ENCODE results near the gene MBD5. TPM values are rescaled to one million over a fixed set of nuclear protein-coding genes. Genes with fewer than 3 reads are reported as not detected.

The MBD5 gene
- total RNA-seq, 1 donor from 2014 or later: 42.1 TPM

GRCh38 chr2:148231858-148232257, 211.0 kb downstream of the MBD5 start:
- no peaks in the 10 kb centered on the region for H3K36me3 ChIP-seq
- no peaks in the 10 kb centered on the region for H3K4me1 ChIP-seq
- intact Hi-C loops (cut with DNase I): no loop called here
- DNase-seq (no peak), ATAC-seq (no peak)
- H3K27me3 ChIP-seq: no peaks in the 10 kb centered on the region
- H3K9me3 ChIP-seq: no peaks in the 10 kb centered on the region
- H3K27ac ChIP-seq: no peak overlapping the region
- no peak overlapping the region for H3K4me3 ChIP-seq
- TF ChIP-seq CTCF (IDR thresholded peaks at IDR 0.05): no peak

GRCh38 chr2:148234143-148234542, 213.3 kb downstream of the MBD5 start:
- H3K4me1 ChIP-seq: no peaks in the 10 kb centered on the region
- no peak overlapping the region for H3K27ac ChIP-seq
- DNase-seq (no peak), ATAC-seq (no peak)
- no peaks in the 10 kb centered on the region for H3K9me3 ChIP-seq
- H3K27me3 ChIP-seq: no peaks in the 10 kb centered on the region
- peaks cover 8% of the 10 kb centered on the region for H3K36me3 ChIP-seq
- TF ChIP-seq CTCF (IDR thresholded peaks at IDR 0.05): no peak
- intact Hi-C loops (cut with DNase I): no loop called here
- H3K4me3 ChIP-seq: no peak overlapping the region

- no peak for DNase-seq
- no peak for TF ChIP-seq CTCF (IDR thresholded peaks at IDR 0.05)
- Histone ChIP-seq H3K36me3 (peaks cover 8% of the 10 kb centered on the region), H3K27ac (no peak overlapping the region), H3K27me3 (no peaks in the 10 kb centered on the region), H3K9me3 (no peaks in the 10 kb centered on the region), H3K4me3 (no peak overlapping the region), H3K4me1 (no peaks in the 10 kb centered on the region)
- ATAC-seq: no peak
- intact Hi-C loops (cut with DNase I): no loop called here
Measured at GRCh38 chr2:148237911-148238310, 217.0 kb downstream of the MBD5 start.

DNA sequence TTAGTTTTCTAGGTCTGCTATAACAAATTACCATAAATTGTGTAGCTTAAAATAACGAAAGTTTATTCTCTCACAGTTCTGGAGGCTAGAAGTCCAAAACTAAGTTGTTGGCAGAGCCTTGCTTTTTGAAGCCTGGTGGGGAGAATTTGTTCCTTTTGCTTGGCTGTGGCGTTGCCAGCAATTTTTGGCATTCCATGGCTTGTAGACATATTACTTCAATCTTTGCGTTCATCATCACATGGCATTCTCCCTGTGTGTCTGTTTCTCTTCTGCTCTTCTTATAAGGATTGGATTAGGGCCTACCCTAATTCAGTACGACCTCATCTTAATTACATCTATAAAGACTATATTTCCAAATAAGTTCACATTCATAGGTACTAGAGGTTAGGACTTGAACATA, 217.7 kb downstream of the MBD5 start:
- no peak for ATAC-seq
- H3K27ac ChIP-seq: no peak overlapping the region
- no peaks in the 10 kb centered on the region for H3K9me3 ChIP-seq
- H3K4me1 ChIP-seq: no peaks in the 10 kb centered on the region
- peaks cover 8% of the 10 kb centered on the region for H3K36me3 ChIP-seq
- DNase-seq: no peak
- no peak for TF ChIP-seq CTCF (IDR thresholded peaks at IDR 0.05)
- no peaks in the 10 kb centered on the region for H3K27me3 ChIP-seq
- intact Hi-C loops (cut with DNase I): no loop called here
- no peak overlapping the region for H3K4me3 ChIP-seq

DNA sequence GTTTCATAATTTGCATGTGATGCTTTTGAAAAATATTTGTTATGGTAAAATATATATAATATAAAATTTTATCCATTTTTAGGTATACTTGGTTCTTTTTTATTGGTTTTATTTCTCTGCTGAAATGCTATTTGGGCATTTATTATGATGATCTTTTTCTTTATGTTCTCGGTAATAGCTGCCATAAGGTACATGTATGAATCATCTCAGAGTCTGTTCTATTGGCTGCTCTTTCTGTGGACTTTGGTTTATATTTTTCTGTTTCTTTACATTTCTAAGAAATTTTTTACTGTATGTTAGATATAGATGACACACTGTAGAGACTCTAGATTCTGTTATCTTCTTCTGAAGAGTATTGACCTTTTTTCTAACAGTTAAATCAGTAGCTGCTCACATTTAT, 219.9 kb downstream of the MBD5 start:
- no peak overlapping the region for H3K4me3 ChIP-seq
- no peaks in the 10 kb centered on the region for H3K9me3 ChIP-seq
- H3K27me3 ChIP-seq: no peaks in the 10 kb centered on the region
- TF ChIP-seq CTCF (IDR thresholded peaks at IDR 0.05): no peak
- peaks cover 8% of the 10 kb centered on the region for H3K36me3 ChIP-seq
- H3K4me1 ChIP-seq: no peaks in the 10 kb centered on the region
- ATAC-seq (no peak), DNase-seq (no peak)
- intact Hi-C loops (cut with DNase I): no loop called here
- H3K27ac ChIP-seq: no peak overlapping the region

DNA sequence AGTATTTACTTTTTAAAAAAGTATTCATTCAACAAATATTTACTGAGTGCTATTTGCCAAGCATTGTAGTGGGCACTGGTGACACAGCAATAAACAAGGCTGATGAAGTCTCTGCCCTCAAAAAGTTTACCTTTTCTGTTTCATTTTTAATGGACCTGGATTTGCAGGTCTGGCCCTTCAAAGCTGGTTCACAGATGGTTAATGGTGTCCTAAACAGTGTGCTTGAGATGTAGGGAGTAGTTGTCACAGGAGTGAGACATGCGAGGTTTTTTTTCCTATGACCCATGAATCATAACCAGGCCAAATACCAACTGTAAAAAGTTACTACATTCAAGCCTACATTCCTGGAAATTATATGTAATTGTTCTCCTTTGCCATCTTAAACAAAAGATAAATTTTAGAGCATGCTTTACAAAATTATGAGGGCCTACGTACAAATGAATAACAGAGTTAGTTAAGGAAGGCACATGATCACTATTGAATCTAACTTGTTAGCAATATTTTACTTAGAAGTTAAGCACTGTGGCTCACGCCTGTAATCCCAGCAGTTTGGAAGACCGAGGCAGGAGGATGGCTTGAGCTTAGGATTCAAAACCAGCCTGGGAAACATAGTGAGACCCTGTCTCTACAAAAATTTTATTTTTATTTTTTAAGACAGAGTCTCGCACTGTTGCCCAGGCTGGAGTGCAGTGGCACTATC, 223.9 kb downstream of the MBD5 start:
- Histone ChIP-seq H3K4me3 (no peak overlapping the region), H3K27ac (no peak overlapping the region)
- peak; percentile 71 for ATAC-seq

More for the DNA sequence above, 223.9 kb downstream of the MBD5 start:
- H3K36me3 ChIP-seq: no peaks in the 10 kb centered on the region
- no peaks in the 10 kb centered on the region for H3K4me1 ChIP-seq
- no peak for DNase-seq
- intact Hi-C loops (cut with DNase I): no loop called here
- H3K9me3 ChIP-seq: no peaks in the 10 kb centered on the region
- no peaks in the 10 kb centered on the region for H3K27me3 ChIP-seq
- no peak for TF ChIP-seq CTCF (IDR thresholded peaks at IDR 0.05)

All from upper lobe of right lung (tissue), 1 donor.